ENCODE measurements around the gene HS3ST4. TPM values are rescaled to one million over a fixed set of nuclear protein-coding genes. Genes with fewer than 3 reads are reported as not detected.

Gene HS3ST4
- total RNA-seq, 1 experiment from 2014 or later = not detected

DNA sequence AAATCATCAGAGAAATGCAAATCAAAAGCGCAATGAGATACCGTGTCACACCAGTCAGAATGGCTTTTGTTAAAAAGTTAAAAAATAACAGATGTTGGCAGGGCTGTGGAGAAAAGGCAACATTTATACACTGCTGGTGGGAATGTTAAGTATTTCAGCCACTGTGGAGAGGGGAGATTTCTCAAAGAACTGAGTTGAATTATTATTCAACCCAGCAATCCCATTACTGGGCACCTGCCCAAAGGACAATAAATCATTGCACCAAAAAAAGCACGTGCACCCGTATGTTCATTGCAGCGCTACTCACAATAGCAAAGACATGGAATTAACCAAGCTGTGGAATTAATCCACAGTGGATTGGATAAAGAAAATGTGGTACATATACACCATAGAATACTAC is 204.7 kb downstream of the HS3ST4 start:
- intact Hi-C loops (cut with micrococcal nuclease; ENCODE audit: unreplicated experiment) (no loop called here), in situ Hi-C loops (cut with HindIII; ENCODE audit: low pct_unique_long_range_greater_than_20kb, low sequenced_read_pairs) (no loop called here)
- Histone ChIP-seq H3K9me3 (ENCODE audit: control insufficient read depth, insufficient read depth, low read depth, low read length) (no peaks in the 10 kb centered on the region), H3K27me3 (ENCODE audit: control insufficient read depth, insufficient read depth, low read length) (peaks cover 2% of the 10 kb centered on the region), H3K27ac (ENCODE audit: low read length) (no peak overlapping the region), H3K4me3 (ENCODE audit: low read depth in 2 of 2, low read length in 2 of 2) (no peak overlapping the region), H3K36me3 (ENCODE audit: control insufficient read depth, insufficient read depth, low read length) (no peaks in the 10 kb centered on the region), H3K4me1 (ENCODE audit: control insufficient read depth, insufficient read depth, low read length) (no peaks in the 10 kb centered on the region)
- ChIA-PET CTCF (no interaction called here), POLR2A (no interaction called here)
- TF ChIP-seq, protein P1, sequence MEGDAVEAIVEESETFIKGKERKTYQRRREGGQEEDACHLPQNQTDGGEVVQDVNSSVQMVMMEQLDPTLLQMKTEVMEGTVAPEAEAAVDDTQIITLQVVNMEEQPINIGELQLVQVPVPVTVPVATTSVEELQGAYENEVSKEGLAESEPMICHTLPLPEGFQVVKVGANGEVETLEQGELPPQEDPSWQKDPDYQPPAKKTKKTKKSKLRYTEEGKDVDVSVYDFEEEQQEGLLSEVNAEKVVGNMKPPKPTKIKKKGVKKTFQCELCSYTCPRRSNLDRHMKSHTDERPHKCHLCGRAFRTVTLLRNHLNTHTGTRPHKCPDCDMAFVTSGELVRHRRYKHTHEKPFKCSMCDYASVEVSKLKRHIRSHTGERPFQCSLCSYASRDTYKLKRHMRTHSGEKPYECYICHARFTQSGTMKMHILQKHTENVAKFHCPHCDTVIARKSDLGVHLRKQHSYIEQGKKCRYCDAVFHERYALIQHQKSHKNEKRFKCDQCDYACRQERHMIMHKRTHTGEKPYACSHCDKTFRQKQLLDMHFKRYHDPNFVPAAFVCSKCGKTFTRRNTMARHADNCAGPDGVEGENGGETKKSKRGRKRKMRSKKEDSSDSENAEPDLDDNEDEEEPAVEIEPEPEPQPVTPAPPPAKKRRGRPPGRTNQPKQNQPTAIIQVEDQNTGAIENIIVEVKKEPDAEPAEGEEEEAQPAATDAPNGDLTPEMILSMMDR (IDR thresholded peaks at IDR 0.05) = no peak
- no peak for TF ChIP-seq POLR2AphosphoS5 (IDR thresholded peaks at IDR 0.05; ENCODE audit: low read depth, low read length)
- no peak for TF ChIP-seq TCF7L2 (IDR thresholded peaks at IDR 0.05; ENCODE audit: low read depth, low read length)
- TF ChIP-seq, protein P2, sequence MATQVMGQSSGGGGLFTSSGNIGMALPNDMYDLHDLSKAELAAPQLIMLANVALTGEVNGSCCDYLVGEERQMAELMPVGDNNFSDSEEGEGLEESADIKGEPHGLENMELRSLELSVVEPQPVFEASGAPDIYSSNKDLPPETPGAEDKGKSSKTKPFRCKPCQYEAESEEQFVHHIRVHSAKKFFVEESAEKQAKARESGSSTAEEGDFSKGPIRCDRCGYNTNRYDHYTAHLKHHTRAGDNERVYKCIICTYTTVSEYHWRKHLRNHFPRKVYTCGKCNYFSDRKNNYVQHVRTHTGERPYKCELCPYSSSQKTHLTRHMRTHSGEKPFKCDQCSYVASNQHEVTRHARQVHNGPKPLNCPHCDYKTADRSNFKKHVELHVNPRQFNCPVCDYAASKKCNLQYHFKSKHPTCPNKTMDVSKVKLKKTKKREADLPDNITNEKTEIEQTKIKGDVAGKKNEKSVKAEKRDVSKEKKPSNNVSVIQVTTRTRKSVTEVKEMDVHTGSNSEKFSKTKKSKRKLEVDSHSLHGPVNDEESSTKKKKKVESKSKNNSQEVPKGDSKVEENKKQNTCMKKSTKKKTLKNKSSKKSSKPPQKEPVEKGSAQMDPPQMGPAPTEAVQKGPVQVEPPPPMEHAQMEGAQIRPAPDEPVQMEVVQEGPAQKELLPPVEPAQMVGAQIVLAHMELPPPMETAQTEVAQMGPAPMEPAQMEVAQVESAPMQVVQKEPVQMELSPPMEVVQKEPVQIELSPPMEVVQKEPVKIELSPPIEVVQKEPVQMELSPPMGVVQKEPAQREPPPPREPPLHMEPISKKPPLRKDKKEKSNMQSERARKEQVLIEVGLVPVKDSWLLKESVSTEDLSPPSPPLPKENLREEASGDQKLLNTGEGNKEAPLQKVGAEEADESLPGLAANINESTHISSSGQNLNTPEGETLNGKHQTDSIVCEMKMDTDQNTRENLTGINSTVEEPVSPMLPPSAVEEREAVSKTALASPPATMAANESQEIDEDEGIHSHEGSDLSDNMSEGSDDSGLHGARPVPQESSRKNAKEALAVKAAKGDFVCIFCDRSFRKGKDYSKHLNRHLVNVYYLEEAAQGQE (IDR thresholded peaks at IDR 0.05; ENCODE audit: insufficient read depth in 1 of 2, low read depth in 2 of 2, low read length in 1 of 2) = no peak
- TF ChIP-seq SIN3A (IDR thresholded peaks at IDR 0.05; ENCODE audit: borderline replicate concordance, insufficient read depth, low read depth, low read length) = no peak
- DNase-seq (ENCODE audit: low read depth, low spot score) (no peak), ATAC-seq (no peak)
- BruUV-seq (replicated peaks) = no TSS peak

DNA sequence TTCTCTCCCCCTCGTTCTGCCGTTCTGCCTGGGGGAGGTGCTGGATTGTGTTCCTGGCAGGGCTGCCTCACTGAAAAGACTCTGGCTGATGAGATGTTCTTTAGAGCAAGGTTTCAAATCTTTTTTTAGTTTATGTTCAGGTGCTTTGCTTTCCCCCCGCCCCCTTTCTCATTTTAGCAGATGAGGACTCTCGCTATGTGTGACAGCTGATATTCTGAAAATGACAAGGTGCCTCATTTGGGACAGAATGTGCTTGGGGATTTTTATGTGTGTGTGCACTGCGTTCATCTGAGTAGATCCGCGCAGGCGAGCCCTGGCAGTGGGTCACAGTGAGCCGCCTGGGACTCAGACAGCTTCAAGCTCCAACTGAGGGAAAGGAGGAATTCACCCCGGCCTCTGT is 205.9 kb downstream of the HS3ST4 start:
- intact Hi-C loops (cut with micrococcal nuclease; ENCODE audit: unreplicated experiment) = no loop called here
- Histone ChIP-seq H3K36me3 (ENCODE audit: control insufficient read depth, insufficient read depth, low read length) (no peaks in the 10 kb centered on the region), H3K9me3 (ENCODE audit: control insufficient read depth, insufficient read depth, low read depth, low read length) (no peaks in the 10 kb centered on the region), H3K4me3 (ENCODE audit: low read depth in 2 of 2, low read length in 2 of 2) (no peak overlapping the region), H3K4me1 (ENCODE audit: control insufficient read depth, insufficient read depth, low read length) (no peaks in the 10 kb centered on the region), H3K27ac (ENCODE audit: low read length) (no peak overlapping the region), H3K27me3 (ENCODE audit: control insufficient read depth, insufficient read depth, low read length) (peaks cover 2% of the 10 kb centered on the region)
- DNase-seq (ENCODE audit: low read depth, low spot score) (no peak), ATAC-seq (no peak)
- TF ChIP-seq, protein P1 (IDR thresholded peaks at IDR 0.05) = no peak
- TF ChIP-seq TCF7L2 (IDR thresholded peaks at IDR 0.05; ENCODE audit: low read depth, low read length) (no peak), POLR2AphosphoS5 (IDR thresholded peaks at IDR 0.05; ENCODE audit: low read depth, low read length) (no peak), SIN3A (IDR thresholded peaks at IDR 0.05; ENCODE audit: borderline replicate concordance, insufficient read depth, low read depth, low read length) (no peak)
- TF ChIP-seq, protein P2 (IDR thresholded peaks at IDR 0.05; ENCODE audit: insufficient read depth in 1 of 2, low read depth in 2 of 2, low read length in 1 of 2) = no peak
- BruUV-seq (replicated peaks) = no TSS peak
- in situ Hi-C loops (cut with HindIII; ENCODE audit: low pct_unique_long_range_greater_than_20kb, low sequenced_read_pairs) = no loop called here
- ChIA-PET CTCF (no interaction called here), POLR2A (no interaction called here)

Data from Panc1 (cell line).